ENCODE measurements around the gene PAX2. TPM values are rescaled to one million over a fixed set of nuclear protein-coding genes. Genes with fewer than 3 reads are reported as not detected.

Gene PAX2
- total RNA-seq, 1 experiment from 2014 or later = 0.45 TPM

- intact Hi-C loops (cut with micrococcal nuclease; ENCODE audit: unreplicated experiment) = loop anchor here (1.0 to 2.0 kb wide), 2 partner anchors 8 to 87 kb away; no protein-coding TSS in a partner anchor
- peak; percentile 84 to 87 for DNase-seq
- peaks cover 6% of the 10 kb centered on the region for H3K27me3 ChIP-seq (replicated peaks; ENCODE audit: control insufficient read depth, insufficient read depth, low read length)
- H3K4me3 ChIP-seq (ENCODE audit: low read depth, low read length) = peak overlapping the region; percentile 71
- POLR2A ChIA-PET = interaction anchor here (0.6 kb wide), 1 partner anchor 148 kb away, joined by 4 read pairs; no protein-coding TSS in a partner anchor
- peaks cover 10% of the 10 kb centered on the region for H3K27me3 Mint-ChIP-seq (ENCODE audit: insufficient read depth, unreplicated experiment)
- no peaks in the 10 kb centered on the region for H3K9me3 Mint-ChIP-seq (ENCODE audit: unreplicated experiment)
- H3K4me1 Mint-ChIP-seq (ENCODE audit: low read depth, unreplicated experiment) = peaks cover 27% of the 10 kb centered on the region
- peaks cover 8% of the 10 kb centered on the region for H3K36me3 Mint-ChIP-seq (ENCODE audit: insufficient read depth, unreplicated experiment)
- no TSS peak for BruUV-seq (replicated peaks)
- peaks cover 32% of the 10 kb centered on the region for H3K4me1 ChIP-seq
- no peak for TF ChIP-seq CTCF (IDR thresholded peaks at IDR 0.05; ENCODE audit: insufficient read depth in 1 of 2, low read depth in 1 of 2, low read length in 1 of 2, severe bottlenecking in 1 of 2, unreplicated experiment in 1 of 2)
- H3K9me3 ChIP-seq = no peaks in the 10 kb centered on the region
- CTCF ChIA-PET = interaction anchor here (0.6 to 0.7 kb wide), 2 partner anchors 88 to 101 kb away, joined by 8 to 13 read pairs; no protein-coding TSS in a partner anchor
- no peaks in the 10 kb centered on the region for H3K36me3 ChIP-seq (ENCODE audit: control insufficient read depth, insufficient read depth, low read length)
- H3K4me3 Mint-ChIP-seq (ENCODE audit: unreplicated experiment) = peak overlapping the region; percentile 82
- H3K27ac Mint-ChIP-seq (ENCODE audit: unreplicated experiment) = peak overlapping the region; percentile 57
These were observed 5.6 kb upstream of the PAX2 start for GRCh38 chr10:100739517-100740368.

- peaks cover 8% of the 10 kb centered on the region for H3K36me3 Mint-ChIP-seq (ENCODE audit: insufficient read depth, unreplicated experiment)
- ChIA-PET CTCF (interaction anchor here (0.6 to 2.2 kb wide), 4 partner anchors 98 to 178 kb away, joined by 3 to 9 read pairs (median 6); no protein-coding TSS in a partner anchor), POLR2A (interaction anchor here (0.6 kb wide), 1 partner anchor 178 kb away, joined by 5 read pairs; no protein-coding TSS in a partner anchor)
- Histone ChIP-seq H3K36me3 (ENCODE audit: control insufficient read depth, insufficient read depth, low read length) (no peaks in the 10 kb centered on the region), H3K4me1 (peaks cover 33% of the 10 kb centered on the region), H3K9me3 (no peaks in the 10 kb centered on the region), H3K4me3 (ENCODE audit: low read depth, low read length) (no peak overlapping the region), H3K27me3 (replicated peaks; ENCODE audit: control insufficient read depth, insufficient read depth, low read length) (peaks cover 6% of the 10 kb centered on the region)
- peaks cover 24% of the 10 kb centered on the region for H3K4me1 Mint-ChIP-seq (ENCODE audit: low read depth, unreplicated experiment)
- H3K27me3 Mint-ChIP-seq (ENCODE audit: insufficient read depth, unreplicated experiment) = peaks cover 10% of the 10 kb centered on the region
- no peak for DNase-seq
- no peaks in the 10 kb centered on the region for H3K9me3 Mint-ChIP-seq (ENCODE audit: unreplicated experiment)
- BruUV-seq (replicated peaks) = no TSS peak
- peak overlapping the region; percentile 82 for H3K4me3 Mint-ChIP-seq (ENCODE audit: unreplicated experiment)
- intact Hi-C loops (cut with micrococcal nuclease; ENCODE audit: unreplicated experiment) = no loop called here
- no peak for TF ChIP-seq CTCF (IDR thresholded peaks at IDR 0.05; ENCODE audit: insufficient read depth in 1 of 2, low read depth in 1 of 2, low read length in 1 of 2, severe bottlenecking in 1 of 2, unreplicated experiment in 1 of 2)
- no peak overlapping the region for H3K27ac Mint-ChIP-seq (ENCODE audit: unreplicated experiment)
These were observed 4.7 kb upstream of the PAX2 start for GRCh38 chr10:100740476-100741377.

Measured in Caco-2 (cell line).